Measurements from ENCODE around the gene STAP2. TPM values are rescaled to one million over a fixed set of nuclear protein-coding genes. Genes with fewer than 3 reads are reported as not detected.

STAP2 gene
- total and polyA plus RNA-seq, 10 of the 15 experiments (the other 5 are each of a cell fraction or from before 2014, with no cell fraction given), result 0.84 to 22.4 (median 15.2) TPM

DNA sequence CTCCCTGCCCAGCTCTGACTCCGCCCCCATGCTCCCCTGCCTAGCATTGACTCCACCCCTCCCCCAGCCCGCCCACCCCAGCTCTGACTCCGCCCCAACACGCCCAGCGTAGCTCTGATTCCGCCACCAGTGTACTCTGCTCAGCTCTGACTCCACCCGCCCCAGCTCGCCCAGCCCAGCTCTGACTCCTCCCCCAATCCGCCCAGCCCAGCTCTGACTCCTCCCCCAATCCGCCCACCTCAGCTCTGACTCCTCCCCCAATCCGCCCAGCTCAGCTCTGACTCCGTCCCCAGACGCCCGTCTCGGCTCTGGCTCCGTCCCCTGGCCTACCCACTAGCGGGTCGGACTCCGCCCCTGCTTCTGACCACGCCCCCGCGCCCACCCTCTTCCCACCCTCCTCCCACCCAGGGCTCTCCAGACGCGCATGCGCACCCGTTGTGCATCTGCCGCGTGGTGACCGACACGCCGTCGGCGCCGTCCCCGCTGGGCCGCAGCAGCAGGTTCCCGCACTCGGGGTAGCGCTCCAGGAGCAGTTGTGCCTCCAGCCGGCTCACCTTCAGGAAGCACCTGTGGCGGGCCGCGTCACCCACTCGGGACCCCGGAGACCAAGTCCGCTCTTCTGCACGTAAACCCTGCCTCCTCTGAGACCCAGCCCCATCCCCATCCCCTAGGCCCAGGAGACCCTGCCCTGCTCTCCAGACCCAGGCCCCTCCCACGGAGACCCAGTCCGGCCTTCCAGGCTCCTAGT, 10.2 kb downstream of the STAP2 start (continued):
- no peak for TF ChIP-seq SUPT20H (IDR thresholded peaks at IDR 0.05; ENCODE audit: borderline replicate concordance, control insufficient read depth, low read depth, low read length)
- TF ChIP-seq TCF3 (IDR thresholded peaks at IDR 0.05; ENCODE audit: borderline replicate concordance, insufficient read depth, low read depth, low read length), result 0 out of 2 replicates have a peak, but pooled peaks have one; percentile 16
- TF ChIP-seq SMARCA5 (IDR thresholded peaks at IDR 0.05), result no peak
- no peak for TF ChIP-seq E2F8 (IDR thresholded peaks at IDR 0.05; ENCODE audit: low read depth, partially characterized antibody)
- TF ChIP-seq POLR2AphosphoS5 (IDR thresholded peaks at IDR 0.05; ENCODE audit: low read length), result peak; percentile 71; the same call in 1 of the 2 replicates
- no peak for TF ChIP-seq SREBF2 (IDR thresholded peaks at IDR 0.05; ENCODE audit: low read length)
- TF ChIP-seq, protein P1, sequence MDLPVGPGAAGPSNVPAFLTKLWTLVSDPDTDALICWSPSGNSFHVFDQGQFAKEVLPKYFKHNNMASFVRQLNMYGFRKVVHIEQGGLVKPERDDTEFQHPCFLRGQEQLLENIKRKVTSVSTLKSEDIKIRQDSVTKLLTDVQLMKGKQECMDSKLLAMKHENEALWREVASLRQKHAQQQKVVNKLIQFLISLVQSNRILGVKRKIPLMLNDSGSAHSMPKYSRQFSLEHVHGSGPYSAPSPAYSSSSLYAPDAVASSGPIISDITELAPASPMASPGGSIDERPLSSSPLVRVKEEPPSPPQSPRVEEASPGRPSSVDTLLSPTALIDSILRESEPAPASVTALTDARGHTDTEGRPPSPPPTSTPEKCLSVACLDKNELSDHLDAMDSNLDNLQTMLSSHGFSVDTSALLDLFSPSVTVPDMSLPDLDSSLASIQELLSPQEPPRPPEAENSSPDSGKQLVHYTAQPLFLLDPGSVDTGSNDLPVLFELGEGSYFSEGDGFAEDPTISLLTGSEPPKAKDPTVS (IDR thresholded peaks at IDR 0.05; ENCODE audit: low read depth, low read length), result no peak
- peak; percentile 60 for TF ChIP-seq NRF1 (conservative IDR thresholded peaks at IDR 0.05; ENCODE audit: low read depth, low read length)
- no peak for TF ChIP-seq RB1 (IDR thresholded peaks at IDR 0.05; ENCODE audit: borderline replicate concordance)
- TF ChIP-seq DPF2 (IDR thresholded peaks at IDR 0.05), result no peak
- TF ChIP-seq, protein P2, sequence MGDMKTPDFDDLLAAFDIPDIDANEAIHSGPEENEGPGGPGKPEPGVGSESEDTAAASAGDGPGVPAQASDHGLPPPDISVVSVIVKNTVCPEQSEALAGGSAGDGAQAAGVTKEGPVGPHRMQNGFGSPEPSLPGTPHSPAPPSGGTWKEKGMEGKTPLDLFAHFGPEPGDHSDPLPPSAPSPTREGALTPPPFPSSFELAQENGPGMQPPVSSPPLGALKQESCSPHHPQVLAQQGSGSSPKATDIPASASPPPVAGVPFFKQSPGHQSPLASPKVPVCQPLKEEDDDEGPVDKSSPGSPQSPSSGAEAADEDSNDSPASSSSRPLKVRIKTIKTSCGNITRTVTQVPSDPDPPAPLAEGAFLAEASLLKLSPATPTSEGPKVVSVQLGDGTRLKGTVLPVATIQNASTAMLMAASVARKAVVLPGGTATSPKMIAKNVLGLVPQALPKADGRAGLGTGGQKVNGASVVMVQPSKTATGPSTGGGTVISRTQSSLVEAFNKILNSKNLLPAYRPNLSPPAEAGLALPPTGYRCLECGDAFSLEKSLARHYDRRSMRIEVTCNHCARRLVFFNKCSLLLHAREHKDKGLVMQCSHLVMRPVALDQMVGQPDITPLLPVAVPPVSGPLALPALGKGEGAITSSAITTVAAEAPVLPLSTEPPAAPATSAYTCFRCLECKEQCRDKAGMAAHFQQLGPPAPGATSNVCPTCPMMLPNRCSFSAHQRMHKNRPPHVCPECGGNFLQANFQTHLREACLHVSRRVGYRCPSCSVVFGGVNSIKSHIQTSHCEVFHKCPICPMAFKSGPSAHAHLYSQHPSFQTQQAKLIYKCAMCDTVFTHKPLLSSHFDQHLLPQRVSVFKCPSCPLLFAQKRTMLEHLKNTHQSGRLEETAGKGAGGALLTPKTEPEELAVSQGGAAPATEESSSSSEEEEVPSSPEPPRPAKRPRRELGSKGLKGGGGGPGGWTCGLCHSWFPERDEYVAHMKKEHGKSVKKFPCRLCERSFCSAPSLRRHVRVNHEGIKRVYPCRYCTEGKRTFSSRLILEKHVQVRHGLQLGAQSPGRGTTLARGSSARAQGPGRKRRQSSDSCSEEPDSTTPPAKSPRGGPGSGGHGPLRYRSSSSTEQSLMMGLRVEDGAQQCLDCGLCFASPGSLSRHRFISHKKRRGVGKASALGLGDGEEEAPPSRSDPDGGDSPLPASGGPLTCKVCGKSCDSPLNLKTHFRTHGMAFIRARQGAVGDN (IDR thresholded peaks at IDR 0.05), result peak; percentile 72
- no peak for TF ChIP-seq MYC (IDR thresholded peaks at IDR 0.05; ENCODE audit: insufficient read depth, insufficient read length, insufficient replicate concordance, low read length, severe bottlenecking)
- no peak for TF ChIP-seq SMC3 (IDR thresholded peaks at IDR 0.05; ENCODE audit: borderline replicate concordance, low read length)

All from GM12878 (cell line).